ENCODE measurements around the gene FAM120A.

DNA sequence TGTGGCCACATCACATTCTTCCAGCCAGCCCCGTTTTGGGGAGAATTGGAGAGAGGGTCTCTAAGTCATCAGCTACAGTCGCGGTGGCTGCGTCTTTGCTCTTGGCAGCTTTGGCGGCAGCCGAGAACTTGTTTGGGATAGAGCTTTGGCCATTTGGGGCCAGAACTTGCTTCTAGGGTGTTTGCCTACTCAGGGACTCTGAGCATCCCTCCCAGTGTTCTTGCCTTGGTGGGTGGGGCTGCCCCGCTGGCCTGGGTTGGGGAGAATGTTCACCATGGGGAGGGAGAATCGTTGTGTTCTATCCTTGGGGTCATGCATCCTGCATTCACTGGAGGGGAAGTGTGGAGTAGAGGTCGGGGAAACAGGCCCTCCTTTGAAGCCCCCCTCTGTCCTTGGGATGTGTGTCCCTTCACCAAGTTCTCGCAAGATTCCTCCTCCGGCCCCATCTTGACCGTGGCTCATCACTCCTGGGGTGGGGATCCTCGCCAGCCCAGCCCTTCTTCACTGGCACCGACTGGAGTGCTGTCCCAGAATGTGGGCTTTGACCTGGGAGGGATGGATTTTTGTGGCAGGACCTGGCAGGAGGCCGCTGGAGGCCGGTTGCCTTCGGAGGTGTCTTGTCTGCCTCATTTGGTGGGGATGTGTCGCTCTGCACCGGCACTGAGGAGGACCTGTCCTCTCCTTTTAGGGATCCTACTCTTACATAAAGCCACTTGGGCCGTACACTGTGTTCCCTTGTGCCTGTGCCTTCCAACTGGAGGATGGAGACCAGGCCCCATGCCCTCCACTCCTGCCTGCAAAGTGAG, 128.4 kb downstream of the FAM120A start:
- no peak for TF ChIP-seq MYC (CRISPR knock-in tag; IDR thresholded peaks at IDR 0.05; ENCODE audit: borderline replicate concordance)
- TF ChIP-seq ZNF724P (CRISPR knock-in tag; IDR thresholded peaks at IDR 0.05; ENCODE audit: borderline replicate concordance) = no peak
- TF ChIP-seq, protein P1, sequence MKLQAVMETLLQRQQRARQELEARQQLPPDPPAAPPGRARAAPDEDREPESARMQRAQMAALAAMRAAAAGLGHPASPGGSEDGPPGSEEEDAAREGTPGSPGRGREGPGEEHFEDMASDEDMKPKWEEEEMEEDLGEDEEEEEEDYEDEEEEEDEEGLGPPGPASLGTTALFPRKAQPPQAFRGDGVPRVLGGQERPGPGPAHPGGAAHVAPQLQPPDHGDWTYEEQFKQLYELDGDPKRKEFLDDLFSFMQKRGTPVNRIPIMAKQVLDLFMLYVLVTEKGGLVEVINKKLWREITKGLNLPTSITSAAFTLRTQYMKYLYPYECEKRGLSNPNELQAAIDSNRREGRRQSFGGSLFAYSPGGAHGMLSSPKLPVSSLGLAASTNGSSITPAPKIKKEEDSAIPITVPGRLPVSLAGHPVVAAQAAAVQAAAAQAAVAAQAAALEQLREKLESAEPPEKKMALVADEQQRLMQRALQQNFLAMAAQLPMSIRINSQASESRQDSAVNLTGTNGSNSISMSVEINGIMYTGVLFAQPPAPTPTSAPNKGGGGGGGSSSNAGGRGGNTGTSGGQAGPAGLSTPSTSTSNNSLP (IDR thresholded peaks at IDR 0.05; ENCODE audit: low read depth, low read length) = no peak
- TF ChIP-seq, protein P2, sequence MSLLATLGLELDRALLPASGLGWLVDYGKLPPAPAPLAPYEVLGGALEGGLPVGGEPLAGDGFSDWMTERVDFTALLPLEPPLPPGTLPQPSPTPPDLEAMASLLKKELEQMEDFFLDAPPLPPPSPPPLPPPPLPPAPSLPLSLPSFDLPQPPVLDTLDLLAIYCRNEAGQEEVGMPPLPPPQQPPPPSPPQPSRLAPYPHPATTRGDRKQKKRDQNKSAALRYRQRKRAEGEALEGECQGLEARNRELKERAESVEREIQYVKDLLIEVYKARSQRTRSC (CRISPR knock-in tag; IDR thresholded peaks at IDR 0.05; ENCODE audit: low read depth) = no peak
- TF ChIP-seq, protein P3, sequence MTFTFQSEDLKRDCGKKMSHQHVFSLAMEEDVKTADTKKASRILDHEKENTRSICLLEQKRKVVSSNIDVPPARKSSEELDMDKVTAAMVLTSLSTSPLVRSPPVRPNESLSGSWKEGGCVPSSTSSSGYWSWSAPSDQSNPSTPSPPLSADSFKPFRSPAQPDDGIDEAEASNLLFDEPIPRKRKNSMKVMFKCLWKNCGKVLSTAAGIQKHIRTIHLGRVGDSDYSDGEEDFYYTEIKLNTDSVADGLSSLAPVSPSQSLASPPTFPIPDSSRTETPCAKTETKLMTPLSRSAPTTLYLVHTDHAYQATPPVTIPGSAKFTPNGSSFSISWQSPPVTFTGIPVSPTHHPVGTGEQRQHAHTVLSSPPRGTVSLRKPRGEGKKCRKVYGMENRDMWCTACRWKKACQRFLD (CRISPR knock-in tag; IDR thresholded peaks at IDR 0.05; ENCODE audit: borderline replicate concordance) = no peak

All from HepG2 (cell line).